ENCODE results near the gene INSYN1.
A peak's percentile ranks its signal among the peaks of the same experiment; 100 is the strongest.
"Not testable (repeated sequence)": the region's sequence is repeated elsewhere in the genome, so short reads cannot be mapped to it uniquely, and the experiment has no call there.

The INSYN1 gene

DNA sequence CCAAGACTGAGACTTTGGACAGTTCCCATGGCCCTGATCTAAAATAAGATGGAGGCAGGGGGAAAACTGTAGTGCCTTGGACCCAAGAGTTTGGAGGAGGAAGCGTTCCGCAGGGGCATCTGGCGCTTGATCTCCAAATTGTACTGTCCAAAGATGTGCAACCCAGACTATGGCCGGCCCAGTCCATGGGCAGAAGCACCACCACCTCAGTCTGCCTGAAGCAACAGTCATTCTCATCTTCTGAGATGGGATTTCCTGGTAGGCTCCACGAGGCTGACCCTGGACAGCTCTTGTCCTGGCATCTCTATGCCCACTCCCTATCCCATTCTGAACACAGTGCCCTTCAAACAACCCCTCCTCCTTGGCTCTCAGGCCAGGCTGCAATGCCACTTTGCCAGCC lies 3.6 kb downstream of the INSYN1 start:
- Mint-ChIP-seq H3K36me3 (ENCODE audit: low read depth) (no peaks in the 10 kb centered on the region), H3K9me3 (no peaks in the 10 kb centered on the region), H3K27ac (no peak overlapping the region), H3K4me1 (no peaks in the 10 kb centered on the region), H3K27me3 (peaks cover 42% of the 10 kb centered on the region), H3K4me3 (no peak overlapping the region)
- ATAC-seq (no peak), DNase-seq (no peak)

DNA sequence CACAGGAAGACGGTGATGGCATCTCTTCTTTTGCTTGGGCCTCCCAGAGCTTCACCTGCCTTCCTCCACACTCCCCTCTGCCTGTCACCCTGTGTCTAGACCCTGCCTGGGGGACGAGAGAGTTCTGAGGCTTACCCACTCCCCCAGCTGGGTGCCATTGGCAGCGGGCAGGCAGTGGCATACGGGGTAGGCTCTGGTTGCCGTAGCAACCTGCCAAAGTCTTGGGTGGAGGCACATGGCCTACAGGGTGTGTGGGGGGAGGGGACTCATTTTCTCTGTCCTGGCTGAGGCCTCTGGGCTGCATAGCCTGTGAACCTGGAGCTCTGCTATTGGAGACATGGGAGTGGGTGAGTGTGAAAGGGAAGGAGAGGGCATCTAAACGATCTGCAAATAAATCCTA lies 4.4 kb downstream of the INSYN1 start:
- ATAC-seq (no peak), DNase-seq (no peak)
- Mint-ChIP-seq H3K36me3 (ENCODE audit: low read depth) (no peaks in the 10 kb centered on the region), H3K27ac (no peak overlapping the region), H3K27me3 (peaks cover 34% of the 10 kb centered on the region), H3K4me3 (no peak overlapping the region), H3K4me1 (no peaks in the 10 kb centered on the region), H3K9me3 (no peaks in the 10 kb centered on the region)

DNA sequence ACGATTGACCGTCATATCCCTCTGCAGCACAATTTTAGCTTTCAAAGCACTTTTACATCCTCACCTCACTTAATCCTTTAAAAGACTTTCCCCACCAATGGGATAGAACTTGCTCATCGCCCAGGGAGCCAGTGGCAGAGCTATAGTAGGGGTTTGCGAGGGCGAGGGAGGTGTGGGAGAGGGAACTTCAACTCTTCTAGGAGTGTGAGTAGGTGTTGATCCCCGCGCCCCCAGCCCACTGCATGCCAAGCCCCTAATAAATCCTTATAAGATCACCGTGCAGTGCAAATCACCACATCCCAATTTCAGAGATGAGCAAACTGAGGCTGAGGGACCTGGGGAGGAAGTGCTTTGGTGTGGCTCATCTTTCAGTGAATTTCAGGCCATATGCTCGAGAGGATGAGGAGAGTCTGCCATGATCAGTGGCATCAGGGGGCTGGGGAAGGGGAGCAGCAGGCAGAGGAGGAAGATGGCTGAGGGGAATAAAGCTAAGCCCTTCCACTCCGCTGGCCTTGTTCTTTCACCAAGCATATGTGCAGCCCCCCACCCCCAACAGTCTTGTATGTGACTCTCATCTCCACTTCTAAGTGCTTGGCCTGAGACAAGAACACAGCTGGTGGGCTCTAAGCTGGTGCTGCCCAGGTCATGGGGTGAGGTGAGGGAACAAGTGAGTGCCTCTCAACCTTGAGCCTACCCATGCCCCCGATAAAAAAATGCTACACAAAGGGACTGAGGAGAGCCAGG lies 5.1 kb downstream of the INSYN1 start:
- H3K27ac Mint-ChIP-seq = no peak overlapping the region
- no peak for DNase-seq

DNA sequence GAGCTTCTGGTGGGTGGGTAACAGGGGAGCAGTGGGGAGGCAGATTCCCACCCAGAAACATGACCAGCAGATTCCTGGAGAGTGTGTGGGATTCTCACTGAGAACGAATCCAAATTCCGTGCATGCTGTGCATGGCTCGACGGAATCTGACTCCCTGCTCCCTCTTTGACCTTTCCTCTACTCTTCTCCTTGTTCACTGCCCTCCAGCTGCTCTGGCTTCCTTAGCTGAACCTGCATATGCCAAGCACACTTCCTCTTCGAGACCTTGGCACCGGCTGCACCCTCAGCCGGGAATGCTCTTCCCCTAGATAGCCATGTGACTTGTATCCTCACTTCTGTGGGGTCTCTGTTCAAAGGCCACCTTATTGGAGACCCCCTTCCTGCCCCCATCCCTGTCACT lies 6.3 kb downstream of the INSYN1 start:
- Mint-ChIP-seq H3K36me3 (ENCODE audit: low read depth) (no peaks in the 10 kb centered on the region), H3K4me1 (no peaks in the 10 kb centered on the region), H3K27ac (no peak overlapping the region), H3K9me3 (no peaks in the 10 kb centered on the region), H3K4me3 (no peak overlapping the region), H3K27me3 (peaks cover 30% of the 10 kb centered on the region)
- ATAC-seq = no peak
- DNase-seq = no peak

More for the DNA sequence above, 5.1 kb downstream of the INSYN1 start:
- H3K4me1 Mint-ChIP-seq = no peaks in the 10 kb centered on the region
- no peaks in the 10 kb centered on the region for H3K9me3 Mint-ChIP-seq
- no peak for ATAC-seq
- no peaks in the 10 kb centered on the region for H3K36me3 Mint-ChIP-seq (ENCODE audit: low read depth)
- no peak overlapping the region for H3K4me3 Mint-ChIP-seq
- H3K27me3 Mint-ChIP-seq = peaks cover 30% of the 10 kb centered on the region

DNA sequence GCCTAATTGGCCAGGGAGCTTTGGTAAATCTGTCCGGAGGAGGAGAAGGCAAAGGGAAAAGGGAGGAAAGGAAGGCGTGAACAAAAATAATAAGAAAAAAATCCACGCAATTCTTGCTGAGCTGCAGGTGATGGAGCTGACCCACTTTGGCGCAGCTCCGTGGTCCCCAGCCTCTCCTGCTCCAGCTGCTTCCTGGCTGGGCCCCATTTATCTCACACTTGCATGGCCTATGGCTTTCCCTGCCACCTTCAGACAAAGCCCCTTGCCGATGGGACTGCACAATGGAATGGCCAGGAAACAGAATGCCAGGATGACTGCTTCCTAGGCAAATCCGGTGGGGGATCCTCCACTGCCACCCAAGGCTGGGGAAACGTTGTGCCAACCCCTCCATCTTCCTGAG lies 6.9 kb downstream of the INSYN1 start:
- Mint-ChIP-seq H3K4me3 (no peak overlapping the region), H3K36me3 (ENCODE audit: low read depth) (no peaks in the 10 kb centered on the region), H3K27me3 (peaks cover 28% of the 10 kb centered on the region), H3K27ac (no peak overlapping the region), H3K9me3 (no peaks in the 10 kb centered on the region), H3K4me1 (no peaks in the 10 kb centered on the region)
- DNase-seq = no peak
- ATAC-seq = no peak

DNA sequence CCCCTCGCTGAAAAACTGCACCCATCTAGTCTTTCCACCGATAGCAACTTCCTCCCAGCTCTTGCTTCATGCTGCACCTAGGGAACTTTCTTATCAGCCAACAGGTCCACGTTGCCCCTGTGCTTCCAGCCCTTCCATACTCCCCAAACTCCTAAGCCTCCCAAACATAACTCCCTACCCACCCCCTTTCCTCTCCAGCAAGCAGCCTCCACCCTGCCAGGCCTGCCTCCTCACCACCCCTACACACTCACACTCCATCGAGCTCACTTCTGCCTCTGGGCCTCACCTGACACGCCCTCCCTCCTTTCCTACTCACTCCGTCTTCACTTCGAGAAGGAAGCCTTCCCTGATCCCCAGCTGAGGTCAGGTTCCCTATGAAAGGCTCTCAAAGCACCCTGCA lies 8.1 kb downstream of the INSYN1 start:
- H3K27ac Mint-ChIP-seq = no peak overlapping the region
- H3K27me3 Mint-ChIP-seq = peaks cover 23% of the 10 kb centered on the region
- ATAC-seq = no peak
- H3K9me3 Mint-ChIP-seq = no peaks in the 10 kb centered on the region
- no peak overlapping the region for H3K4me3 Mint-ChIP-seq
- no peaks in the 10 kb centered on the region for H3K36me3 Mint-ChIP-seq (ENCODE audit: low read depth)
- no peak for DNase-seq
- H3K4me1 Mint-ChIP-seq = no peaks in the 10 kb centered on the region

DNA sequence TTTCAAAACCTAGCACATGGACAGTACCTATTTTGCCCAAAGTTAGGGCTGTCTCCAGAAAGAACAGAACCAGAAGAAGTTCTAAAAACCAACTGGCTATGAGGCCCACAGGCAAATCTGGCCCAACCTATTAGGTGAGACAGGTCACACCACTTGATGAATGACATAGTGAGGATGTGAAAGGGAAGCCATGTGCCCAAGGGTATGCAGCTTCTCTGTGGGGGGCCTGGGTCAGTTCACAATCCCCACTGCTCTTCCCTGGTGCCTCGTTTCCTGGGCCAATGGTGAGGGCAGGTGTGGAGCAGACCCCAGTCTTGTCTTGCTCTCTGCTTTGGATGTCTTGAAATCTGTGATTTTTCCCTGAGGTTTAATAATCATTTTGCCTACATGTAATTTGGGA lies 8.9 kb downstream of the INSYN1 start:
- Mint-ChIP-seq H3K9me3 (no peaks in the 10 kb centered on the region), H3K4me1 (no peaks in the 10 kb centered on the region), H3K4me3 (no peak overlapping the region), H3K27ac (no peak overlapping the region), H3K36me3 (ENCODE audit: low read depth) (no peaks in the 10 kb centered on the region), H3K27me3 (peaks cover 20% of the 10 kb centered on the region)
- no peak for DNase-seq
- ATAC-seq = no peak

DNA sequence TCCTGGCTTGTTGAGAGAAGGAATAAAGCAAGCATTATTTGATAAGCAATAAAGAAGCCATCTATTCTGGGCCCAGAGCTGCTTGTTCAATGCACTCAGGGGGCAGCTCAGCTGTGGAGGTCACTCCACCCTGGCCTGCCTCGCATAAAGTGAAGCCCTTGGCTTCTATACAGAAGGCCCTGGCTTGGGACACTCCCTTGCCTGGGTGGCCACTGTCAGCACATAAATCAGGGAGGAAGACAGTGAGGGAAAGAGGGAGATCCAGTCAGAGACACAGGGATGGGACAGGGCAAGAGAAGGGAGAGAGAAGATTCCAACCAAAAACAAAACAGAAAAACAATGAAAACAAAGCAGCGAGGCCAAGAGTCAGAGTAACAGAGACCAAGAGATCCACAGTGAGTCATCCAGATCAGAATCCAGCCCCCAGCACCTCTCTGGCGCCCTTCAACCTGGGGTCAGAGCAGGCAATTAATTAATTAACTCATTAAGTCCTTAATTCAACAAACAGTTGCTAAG lies 11.8 kb downstream of the INSYN1 start:
- H3K36me3 Mint-ChIP-seq (ENCODE audit: low read depth) = no peaks in the 10 kb centered on the region
- DNase-seq = no peak
- peaks cover 8% of the 10 kb centered on the region for H3K27me3 Mint-ChIP-seq
- ATAC-seq = no peak
- no peaks in the 10 kb centered on the region for H3K9me3 Mint-ChIP-seq
- no peak overlapping the region for H3K27ac Mint-ChIP-seq
- no peaks in the 10 kb centered on the region for H3K4me1 Mint-ChIP-seq
- H3K4me3 Mint-ChIP-seq = no peak overlapping the region

DNA sequence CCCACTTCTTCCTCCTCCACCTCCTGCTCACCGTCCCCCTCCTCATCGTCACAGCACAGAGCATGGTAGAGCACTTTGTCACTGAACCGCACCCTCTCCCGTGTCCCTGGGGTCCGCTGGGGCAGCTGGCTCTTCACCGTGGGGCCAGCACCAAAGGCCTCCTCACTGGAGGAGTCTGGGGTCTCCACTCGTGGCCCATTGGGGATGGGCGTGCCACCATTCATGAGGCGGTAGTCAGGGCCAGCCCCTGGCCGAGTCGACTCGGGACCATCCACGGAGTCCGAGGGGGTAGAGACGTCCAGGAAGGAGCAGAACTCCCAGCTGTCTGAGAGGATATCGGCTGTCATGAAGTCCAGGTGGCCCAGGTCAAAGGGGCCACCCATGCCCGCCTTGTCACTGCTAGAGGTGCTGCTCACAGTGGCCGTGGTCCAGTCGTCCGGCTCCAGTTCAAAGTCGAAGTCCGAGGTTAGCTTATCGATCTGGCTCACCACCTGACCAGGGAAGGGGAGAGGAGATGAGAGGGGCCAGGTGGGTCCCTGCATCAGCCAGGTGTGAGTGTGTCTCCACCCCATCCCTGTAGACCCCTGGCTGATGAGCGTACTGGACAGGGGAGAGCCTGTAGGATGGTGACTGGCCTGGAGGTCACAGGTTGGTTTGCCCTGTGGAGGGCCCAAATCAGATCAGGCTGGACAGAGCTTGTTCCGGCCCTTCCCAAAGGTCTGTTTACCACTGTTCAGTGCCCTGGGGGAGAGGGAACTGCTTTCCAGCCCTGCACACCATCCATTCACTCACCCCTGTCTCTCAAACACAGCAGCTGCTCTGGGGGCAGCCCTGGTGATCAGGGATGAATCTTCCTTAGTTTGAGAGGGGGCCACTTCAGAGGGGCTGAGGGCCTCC lies 12.8 kb downstream of the INSYN1 start:
- no peak for DNase-seq
- Mint-ChIP-seq H3K27ac (no peak overlapping the region), H3K4me1 (no peaks in the 10 kb centered on the region), H3K36me3 (ENCODE audit: low read depth) (no peaks in the 10 kb centered on the region), H3K27me3 (peaks cover 6% of the 10 kb centered on the region), H3K9me3 (no peaks in the 10 kb centered on the region), H3K4me3 (no peak overlapping the region)
- no peak for ATAC-seq

DNA sequence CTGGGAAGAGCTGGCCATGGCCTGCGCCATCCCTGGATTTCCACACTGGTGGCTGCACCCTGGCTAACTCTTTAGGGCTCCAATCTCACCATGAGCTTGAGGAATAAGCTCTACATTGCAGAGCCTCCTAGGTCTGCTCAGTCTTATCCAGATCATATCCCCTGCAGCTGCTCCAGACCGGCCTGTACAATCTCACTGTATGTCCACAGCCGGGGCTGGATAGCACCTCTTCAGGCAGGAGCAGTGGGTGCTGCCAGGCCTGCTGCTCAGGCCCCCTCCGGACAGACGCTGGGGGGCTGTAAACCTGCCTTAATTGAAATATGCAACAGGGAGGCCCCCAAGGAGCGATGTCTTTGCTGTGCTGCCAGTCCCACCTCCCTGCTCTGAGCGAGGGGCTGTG lies 15.6 kb downstream of the INSYN1 start:
- Mint-ChIP-seq H3K9me3 (no peaks in the 10 kb centered on the region), H3K4me1 (no peaks in the 10 kb centered on the region), H3K27ac (no peak overlapping the region), H3K36me3 (ENCODE audit: low read depth) (no peaks in the 10 kb centered on the region), H3K4me3 (no peak overlapping the region), H3K27me3 (peaks cover 3% of the 10 kb centered on the region)
- ATAC-seq = no peak
- DNase-seq = no peak

DNA sequence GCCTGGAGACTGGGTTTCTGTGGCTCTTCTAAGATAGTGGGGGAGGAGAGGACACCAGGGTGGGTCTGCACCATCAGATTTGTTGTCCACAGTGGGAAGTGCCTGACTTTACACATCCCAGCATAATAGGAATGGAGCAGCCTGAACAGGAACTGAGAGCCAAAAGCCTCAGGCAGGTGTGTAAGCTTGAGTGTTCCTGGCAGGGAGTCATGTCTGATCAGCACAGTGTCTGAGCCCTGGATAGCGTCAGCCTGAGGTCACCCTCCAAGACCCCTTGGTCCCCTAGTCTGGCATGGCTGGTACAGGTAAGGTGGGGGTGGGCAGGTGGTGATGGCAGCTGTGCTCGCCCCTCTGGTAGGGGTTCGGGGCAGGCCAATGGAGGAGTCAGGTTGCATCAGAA lies 20.2 kb downstream of the INSYN1 start:
- H3K27ac Mint-ChIP-seq = no peak overlapping the region
- no peaks in the 10 kb centered on the region for H3K9me3 Mint-ChIP-seq
- ATAC-seq (no peak), DNase-seq (no peak)
- peaks cover 3% of the 10 kb centered on the region for H3K27me3 Mint-ChIP-seq
- no peak overlapping the region for H3K4me3 Mint-ChIP-seq
- H3K4me1 Mint-ChIP-seq = no peaks in the 10 kb centered on the region
- no peaks in the 10 kb centered on the region for H3K36me3 Mint-ChIP-seq (ENCODE audit: low read depth)

DNA sequence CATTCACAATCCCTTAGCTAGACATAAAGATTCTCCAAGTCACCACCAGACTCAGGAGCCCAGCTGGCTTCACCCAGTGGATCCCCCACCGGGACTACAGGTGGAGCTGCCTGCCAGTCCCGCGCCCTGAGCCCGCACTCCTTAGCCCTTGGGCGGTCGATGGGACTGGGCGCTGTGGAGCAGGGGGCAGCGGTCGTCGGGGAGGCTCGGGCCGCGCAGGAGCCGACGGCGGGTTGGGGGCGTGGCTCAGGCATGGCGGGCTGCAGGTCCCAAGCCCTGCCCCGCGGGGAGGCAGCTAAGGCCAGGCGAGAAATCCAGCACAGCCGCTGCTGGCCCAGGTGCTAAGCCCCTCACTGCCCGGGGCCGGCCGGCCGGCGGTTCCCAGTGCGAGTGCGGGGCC lies 21.1 kb downstream of the INSYN1 start:
- H3K9me3 Mint-ChIP-seq; H3K4me3 Mint-ChIP-seq; H3K27ac Mint-ChIP-seq; DNase-seq; H3K36me3 Mint-ChIP-seq (ENCODE audit: low read depth); ATAC-seq; H3K4me1 Mint-ChIP-seq; H3K27me3 Mint-ChIP-seq: not testable (repeated sequence)

DNA sequence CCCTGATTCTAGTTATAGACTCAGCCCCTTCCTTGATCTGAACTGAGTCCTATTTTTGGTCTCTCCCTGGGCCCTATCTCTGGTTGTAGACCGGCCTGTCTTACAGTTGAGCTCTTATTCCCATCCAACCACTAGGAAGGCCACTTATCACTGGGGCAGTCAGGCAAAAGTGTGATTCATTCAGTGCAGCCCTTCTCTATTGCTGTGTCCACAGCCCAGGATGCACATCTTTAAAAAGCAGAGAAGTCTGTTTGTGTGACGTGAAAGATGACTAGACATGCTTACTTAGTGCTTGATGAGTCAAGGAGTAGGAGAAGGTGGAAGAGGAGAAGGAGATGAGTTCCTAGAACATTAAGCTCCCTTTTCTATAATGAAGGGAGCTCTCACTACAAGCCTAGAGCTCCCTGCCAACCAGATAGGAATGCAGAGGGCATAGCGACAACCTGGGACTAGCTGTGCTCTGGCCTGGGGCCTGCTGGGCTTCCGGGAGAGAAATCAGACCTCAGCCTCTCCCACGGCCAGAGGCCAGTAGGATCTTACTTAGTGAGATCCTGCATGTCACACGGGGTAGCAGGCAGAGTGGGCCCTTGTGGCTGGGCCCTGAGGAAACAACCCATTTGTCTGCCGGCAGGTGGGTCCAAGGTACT lies 25.7 kb downstream of the INSYN1 start:
- Mint-ChIP-seq H3K4me3 (no peak overlapping the region), H3K36me3 (ENCODE audit: low read depth) (no peaks in the 10 kb centered on the region), H3K4me1 (no peaks in the 10 kb centered on the region), H3K27ac (no peak overlapping the region), H3K27me3 (peaks cover 8% of the 10 kb centered on the region), H3K9me3 (no peaks in the 10 kb centered on the region)
- ATAC-seq (peak; percentile 22), DNase-seq (no peak)

DNA sequence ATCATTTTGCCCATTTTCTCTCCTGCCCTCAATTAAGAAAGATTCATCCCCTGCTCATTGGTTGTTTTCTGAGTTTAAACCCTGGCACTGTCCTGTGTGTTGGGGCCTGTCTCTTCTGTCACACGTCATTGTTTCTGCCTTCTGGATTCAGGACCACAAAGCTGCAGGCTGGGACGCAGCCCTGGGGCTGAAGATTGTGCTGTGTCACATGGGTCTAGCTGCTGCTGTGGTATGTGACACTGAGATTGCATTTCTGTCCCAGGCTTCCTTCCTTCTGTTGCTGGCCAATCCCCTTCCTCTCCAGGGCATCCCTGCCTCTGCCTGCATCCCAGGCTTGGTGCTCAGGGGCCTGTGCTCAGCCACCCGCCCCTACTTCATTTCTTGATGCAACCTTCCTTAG lies 28.9 kb downstream of the INSYN1 start:
- H3K4me1 Mint-ChIP-seq = no peaks in the 10 kb centered on the region
- DNase-seq (no peak), ATAC-seq (no peak)
- H3K27ac Mint-ChIP-seq = no peak overlapping the region
- H3K27me3 Mint-ChIP-seq = peaks cover 10% of the 10 kb centered on the region
- no peaks in the 10 kb centered on the region for H3K36me3 Mint-ChIP-seq (ENCODE audit: low read depth)
- H3K4me3 Mint-ChIP-seq = no peak overlapping the region
- no peaks in the 10 kb centered on the region for H3K9me3 Mint-ChIP-seq

DNA sequence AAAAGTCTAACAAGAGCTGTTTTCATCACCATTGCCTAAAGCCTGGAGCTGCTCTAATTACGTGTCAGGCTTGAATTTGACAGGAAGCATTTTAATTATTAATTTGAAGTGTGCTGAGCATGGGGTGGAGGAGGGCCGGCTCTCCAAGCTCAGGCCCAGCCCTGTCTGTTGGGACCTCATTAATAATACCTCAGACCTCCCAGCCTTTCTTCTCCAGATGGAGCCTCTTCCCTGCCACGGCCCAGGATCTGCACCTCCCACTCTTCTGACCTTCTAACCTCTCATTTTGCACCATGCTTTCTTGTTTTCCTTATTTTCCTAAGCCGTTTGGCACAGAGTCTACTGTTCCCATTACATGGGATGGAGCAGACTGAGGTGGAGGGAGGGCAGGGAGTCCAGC lies 30.0 kb downstream of the INSYN1 start:
- ATAC-seq (no peak), DNase-seq (no peak)
- H3K4me1 Mint-ChIP-seq = no peaks in the 10 kb centered on the region
- H3K27ac Mint-ChIP-seq = no peak overlapping the region
- H3K27me3 Mint-ChIP-seq = peaks cover 16% of the 10 kb centered on the region
- no peaks in the 10 kb centered on the region for H3K36me3 Mint-ChIP-seq (ENCODE audit: low read depth)
- H3K9me3 Mint-ChIP-seq = no peaks in the 10 kb centered on the region
- no peak overlapping the region for H3K4me3 Mint-ChIP-seq
